Panc1 (cell line): ENCODE measurements around the gene MGMT.

ENCODE experiments used
- POLR2AphosphoS5 ChIP-seq: IDR thresholded peaks from 2 replicates; pipeline ENCODE4 v1.6.1; 2012; ENCODE audit warnings: mild to moderate bottlenecking, low read depth, low read length, moderate library complexity
- TCF7L2 ChIP-seq: IDR thresholded peaks from 2 replicates; pipeline ENCODE4 v1.6.1; 2011; ENCODE audit warnings: mild to moderate bottlenecking, low read depth, low read length, inconsistent platforms
- TF ChIP-seq, protein P1 (sequence below): fragments of 450-650 bp; IDR thresholded peaks from 2 replicates; pipeline ENCODE4 v1.5.1; 2017; ENCODE audit warnings: mild to moderate bottlenecking
- TF ChIP-seq, protein P2 (sequence below), 2 experiments: IDR thresholded peaks; 2 replicates each; pipeline ENCODE4 v1.6.1; 2011 to 2012; ENCODE audit warnings: low read depth in 2 of 2, control low read depth in 1 of 2, low read length in 1 of 2, mild to moderate bottlenecking in 1 of 2, moderate library complexity in 1 of 2; ENCODE audit not compliant: insufficient read depth in 1 of 2

DNA sequence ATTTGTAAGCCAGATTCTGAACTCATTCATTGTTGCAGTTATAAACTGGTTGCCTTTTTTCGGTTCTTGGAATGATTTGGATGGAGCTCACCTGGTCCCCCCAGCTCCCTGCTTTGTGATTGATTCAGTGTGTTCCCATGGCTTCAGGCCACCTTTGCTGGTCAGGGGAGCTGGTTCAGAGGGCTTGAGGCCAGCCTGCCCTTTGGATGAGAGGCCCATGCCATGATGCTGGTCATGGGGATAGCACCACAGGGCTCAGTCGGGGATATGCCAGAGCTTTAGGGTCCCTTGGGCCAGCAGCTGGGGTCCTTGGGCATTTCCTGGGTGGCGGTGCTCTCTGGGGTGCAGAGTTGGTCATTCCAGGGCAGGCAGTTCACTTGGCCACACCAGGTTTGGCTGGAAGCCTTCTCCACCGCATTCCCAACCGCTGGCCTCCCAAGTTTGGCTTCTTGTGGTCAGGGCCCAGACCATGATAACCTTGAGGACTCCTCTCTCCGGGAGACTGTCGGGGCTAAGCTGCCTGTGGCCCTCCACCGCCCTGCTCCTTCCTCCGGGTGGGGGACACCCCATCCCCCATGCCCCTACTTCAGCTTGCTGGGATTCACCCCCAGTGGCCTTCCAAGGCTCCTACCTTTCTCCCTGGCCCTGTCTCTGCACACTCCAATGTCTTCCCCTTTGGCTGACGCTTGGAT lies 65.1 kb downstream of the MGMT start:
- TF ChIP-seq, protein P1, sequence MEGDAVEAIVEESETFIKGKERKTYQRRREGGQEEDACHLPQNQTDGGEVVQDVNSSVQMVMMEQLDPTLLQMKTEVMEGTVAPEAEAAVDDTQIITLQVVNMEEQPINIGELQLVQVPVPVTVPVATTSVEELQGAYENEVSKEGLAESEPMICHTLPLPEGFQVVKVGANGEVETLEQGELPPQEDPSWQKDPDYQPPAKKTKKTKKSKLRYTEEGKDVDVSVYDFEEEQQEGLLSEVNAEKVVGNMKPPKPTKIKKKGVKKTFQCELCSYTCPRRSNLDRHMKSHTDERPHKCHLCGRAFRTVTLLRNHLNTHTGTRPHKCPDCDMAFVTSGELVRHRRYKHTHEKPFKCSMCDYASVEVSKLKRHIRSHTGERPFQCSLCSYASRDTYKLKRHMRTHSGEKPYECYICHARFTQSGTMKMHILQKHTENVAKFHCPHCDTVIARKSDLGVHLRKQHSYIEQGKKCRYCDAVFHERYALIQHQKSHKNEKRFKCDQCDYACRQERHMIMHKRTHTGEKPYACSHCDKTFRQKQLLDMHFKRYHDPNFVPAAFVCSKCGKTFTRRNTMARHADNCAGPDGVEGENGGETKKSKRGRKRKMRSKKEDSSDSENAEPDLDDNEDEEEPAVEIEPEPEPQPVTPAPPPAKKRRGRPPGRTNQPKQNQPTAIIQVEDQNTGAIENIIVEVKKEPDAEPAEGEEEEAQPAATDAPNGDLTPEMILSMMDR, result no peak
- no peak for TF ChIP-seq TCF7L2
- TF ChIP-seq, protein P2, sequence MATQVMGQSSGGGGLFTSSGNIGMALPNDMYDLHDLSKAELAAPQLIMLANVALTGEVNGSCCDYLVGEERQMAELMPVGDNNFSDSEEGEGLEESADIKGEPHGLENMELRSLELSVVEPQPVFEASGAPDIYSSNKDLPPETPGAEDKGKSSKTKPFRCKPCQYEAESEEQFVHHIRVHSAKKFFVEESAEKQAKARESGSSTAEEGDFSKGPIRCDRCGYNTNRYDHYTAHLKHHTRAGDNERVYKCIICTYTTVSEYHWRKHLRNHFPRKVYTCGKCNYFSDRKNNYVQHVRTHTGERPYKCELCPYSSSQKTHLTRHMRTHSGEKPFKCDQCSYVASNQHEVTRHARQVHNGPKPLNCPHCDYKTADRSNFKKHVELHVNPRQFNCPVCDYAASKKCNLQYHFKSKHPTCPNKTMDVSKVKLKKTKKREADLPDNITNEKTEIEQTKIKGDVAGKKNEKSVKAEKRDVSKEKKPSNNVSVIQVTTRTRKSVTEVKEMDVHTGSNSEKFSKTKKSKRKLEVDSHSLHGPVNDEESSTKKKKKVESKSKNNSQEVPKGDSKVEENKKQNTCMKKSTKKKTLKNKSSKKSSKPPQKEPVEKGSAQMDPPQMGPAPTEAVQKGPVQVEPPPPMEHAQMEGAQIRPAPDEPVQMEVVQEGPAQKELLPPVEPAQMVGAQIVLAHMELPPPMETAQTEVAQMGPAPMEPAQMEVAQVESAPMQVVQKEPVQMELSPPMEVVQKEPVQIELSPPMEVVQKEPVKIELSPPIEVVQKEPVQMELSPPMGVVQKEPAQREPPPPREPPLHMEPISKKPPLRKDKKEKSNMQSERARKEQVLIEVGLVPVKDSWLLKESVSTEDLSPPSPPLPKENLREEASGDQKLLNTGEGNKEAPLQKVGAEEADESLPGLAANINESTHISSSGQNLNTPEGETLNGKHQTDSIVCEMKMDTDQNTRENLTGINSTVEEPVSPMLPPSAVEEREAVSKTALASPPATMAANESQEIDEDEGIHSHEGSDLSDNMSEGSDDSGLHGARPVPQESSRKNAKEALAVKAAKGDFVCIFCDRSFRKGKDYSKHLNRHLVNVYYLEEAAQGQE (IDR thresholded peaks at IDR 0.05; ENCODE audit: insufficient read depth in 1 of 2, low read depth in 2 of 2, low read length in 1 of 2), result no peak
- no peak for TF ChIP-seq POLR2AphosphoS5
